IPS-NIHi11 (cell line): ENCODE measurements around the gene HDGF.

Experiments
- DNase-seq: peaks from one replicate; pipeline ENCODE4 v3.0.0; 2012; ENCODE audit warnings: mixed read lengths, low spot score

Gene HDGF

DNA sequence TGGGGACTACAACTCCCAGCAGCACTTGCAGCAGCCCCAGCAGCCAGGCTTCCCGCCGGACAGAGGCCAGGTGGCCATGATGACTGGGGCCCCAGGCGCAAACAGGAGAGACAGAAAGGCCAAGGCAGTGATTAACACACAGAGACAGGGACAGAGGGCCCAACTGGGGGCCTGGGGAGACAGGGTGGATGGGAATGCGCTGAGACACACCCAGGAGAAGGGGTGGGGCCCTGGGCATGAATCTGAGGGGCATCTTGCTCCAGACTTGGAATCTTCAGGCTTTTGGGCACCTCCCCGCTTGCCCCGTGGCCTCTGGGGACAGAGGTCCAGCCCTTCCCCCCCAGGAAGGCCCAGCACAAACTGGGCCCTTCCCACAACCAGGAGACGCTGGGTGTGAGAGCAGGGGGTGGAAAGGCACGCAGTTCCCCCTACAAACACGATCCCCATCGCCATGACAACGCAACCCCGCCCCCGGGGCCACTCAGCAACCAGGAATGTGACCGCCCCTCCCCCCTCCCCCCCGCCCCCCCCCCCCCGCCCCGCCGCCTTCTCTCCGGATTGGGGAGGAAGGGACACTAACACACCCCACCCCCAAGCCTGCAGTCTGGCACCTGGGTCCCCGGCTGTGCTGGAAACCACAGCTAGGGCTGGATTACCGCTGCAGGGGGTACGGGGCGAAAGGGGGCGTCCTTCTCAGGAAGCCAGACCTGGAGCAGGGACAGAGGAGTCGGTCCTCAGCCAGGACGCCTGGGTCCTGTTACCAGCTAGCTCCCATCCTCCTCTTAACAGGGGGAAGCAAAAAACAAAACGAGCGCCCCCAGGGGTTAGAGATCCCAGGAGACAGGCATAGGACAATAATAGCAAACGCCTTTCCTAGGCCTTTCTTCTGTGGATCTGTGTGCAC, 4.5 kb downstream of the HDGF start:
- peak; percentile 77 for DNase-seq

- DNase-seq, result no peak
These were observed 5.1 kb downstream of the HDGF start for GRCh38 chr1:156746406-156746727.

- DNase-seq, result no peak
These were observed 5.6 kb downstream of the HDGF start for GRCh38 chr1:156745881-156746280.

DNA sequence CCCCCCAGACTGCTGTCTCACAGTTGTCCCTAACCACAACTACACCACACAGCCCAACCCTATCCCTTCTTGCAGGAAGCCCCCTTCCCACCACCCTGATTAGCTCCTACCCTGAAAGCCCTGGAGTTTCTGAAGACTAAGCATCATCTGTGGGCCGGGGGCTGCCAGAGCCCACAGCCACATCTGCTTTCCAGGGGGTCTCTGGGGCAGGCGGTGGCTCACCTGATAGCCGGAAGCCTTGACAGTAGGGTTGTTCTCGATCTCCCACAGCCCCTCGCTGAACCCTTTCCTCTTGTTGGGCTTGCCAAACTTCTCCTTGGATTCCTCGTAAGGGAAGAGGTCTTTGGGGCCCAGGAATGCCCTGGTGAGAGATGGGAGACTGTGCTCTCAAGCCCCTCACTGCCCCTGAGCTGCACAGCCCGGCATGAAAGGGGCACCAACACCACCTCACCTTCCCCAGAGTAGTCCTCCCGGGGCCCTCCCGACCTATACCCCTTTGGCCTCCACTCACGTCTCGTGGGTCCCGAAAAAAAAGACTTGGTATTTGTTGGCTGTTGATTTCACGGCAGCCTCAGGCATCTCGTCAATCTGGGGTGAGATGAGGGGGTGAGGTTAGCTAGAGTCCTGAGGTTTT, 6.6 kb downstream of the HDGF start:
- DNase-seq, result no peak

DNA sequence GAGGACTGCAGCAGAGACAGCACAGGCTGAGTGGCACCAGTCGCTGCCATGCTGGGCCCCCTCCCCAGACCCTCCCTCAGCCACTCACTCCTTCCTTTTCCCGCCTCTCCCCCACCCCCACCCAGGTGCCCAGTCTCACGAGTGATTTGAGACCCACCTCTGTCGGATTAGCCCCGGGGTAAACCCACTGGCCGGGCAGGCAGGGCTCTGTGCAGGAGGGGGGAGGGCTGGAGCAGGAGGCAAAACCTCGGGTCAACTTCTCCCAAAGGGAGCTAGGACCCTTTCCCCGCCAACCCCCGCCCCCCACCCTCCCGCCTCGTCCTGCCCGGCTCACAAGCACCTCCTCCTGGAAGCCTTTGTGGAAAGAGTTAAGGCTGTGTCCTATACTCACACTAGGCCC, 7.1 kb downstream of the HDGF start:
- no peak for DNase-seq

- DNase-seq, result no peak
These were observed 7.8 kb downstream of the HDGF start for GRCh38 chr1:156743367-156744302.

GRCh38 chr1:156742801-156743200, 8.7 kb downstream of the HDGF start:
- no peak for DNase-seq

- no peak for DNase-seq
These were observed 9.5 kb downstream of the HDGF start for GRCh38 chr1:156742017-156742416.

- no peak for DNase-seq
These were observed 9.9 kb downstream of the HDGF start for GRCh38 chr1:156741481-156741983.

DNA sequence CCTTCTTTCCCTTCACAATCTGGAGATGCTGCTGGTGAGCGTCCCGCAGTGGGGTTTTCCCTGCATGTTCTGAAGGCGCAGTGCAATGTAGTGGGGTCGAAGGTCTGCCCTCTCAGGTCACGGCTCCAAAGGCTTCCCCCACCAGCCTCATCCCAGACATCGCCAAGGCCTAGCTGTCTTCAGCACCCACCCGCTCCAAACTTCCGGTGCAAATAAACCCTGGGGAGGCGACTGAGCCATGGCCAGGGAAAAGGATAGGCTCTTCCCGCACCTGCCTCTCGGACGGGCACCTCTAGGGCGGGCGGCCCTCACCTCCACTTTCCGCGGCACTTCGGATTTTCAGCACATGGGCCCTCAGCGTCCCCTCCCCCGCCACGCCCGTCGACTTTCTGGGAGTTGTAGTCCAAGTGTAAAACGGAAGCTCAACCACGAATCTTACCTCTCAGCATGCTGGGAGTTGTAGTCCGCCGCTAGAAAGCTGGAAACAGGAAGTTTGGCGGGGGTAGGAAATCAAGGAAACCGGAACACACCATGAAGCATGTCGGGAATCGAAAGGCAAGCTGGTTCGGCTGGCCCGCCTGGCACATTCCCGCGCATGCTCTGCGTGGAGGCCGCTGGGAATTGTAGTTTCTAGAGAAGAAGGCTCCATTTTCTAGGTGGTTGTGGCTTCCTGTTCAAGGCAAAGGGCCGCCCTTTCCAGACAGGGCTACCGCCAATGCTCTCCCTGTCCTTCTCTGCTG, 10.6 kb downstream of the HDGF start, which contains the start of gene MRPL24:
MRPL24 (minus strand) TSS at position 348 of the 740 bp plus-strand sequence. CDS start 2,384 bp downstream, outside the sequence.
- DNase-seq, result peak; percentile 86

DNA sequence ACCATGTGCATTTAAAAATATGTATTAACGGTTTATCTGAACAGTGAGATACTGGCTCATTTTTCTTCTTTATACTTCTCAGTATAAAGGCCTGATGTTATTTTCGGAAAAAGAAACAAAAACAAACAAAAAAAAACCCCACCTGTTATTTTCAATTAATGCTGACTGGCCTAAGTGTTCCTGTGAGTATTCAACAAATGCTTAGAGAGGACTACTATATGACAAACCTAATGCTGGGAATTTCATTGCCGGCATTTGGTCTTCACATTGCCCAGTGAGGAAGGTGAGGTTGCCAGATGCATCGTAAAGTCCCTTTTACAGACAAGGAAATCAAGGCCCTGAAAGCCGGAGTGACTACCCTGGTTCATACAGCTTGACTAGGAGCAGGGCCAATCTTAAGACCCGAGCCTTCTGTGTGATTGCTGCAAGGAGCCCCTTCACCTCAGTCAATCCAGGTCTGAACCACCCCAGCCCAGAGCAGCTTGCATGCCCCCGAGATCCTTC, 11.2 kb downstream of the HDGF start:
- no peak for DNase-seq

GRCh38 chr1:156738916-156739315, 12.6 kb downstream of the HDGF start:
- no peak for DNase-seq

DNA sequence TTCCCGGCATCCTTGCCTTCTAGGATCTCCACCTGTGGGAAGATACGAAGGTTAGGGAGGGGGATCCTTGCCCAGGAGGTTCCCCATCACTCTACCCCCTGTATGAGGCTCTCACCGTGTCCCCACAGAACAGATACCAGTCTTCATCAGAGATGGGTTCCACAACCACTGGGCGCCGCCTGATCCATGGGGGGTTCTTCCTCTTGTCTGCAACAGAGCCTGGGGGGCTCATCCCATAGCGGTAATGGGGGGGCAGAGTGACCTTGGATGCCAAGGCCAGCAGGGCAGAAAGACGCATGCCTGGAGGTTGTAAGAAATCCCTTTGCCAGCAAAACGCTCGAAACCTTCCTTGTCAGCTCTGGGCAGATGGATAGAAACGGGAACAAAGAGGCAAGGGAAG, 13.1 kb downstream of the HDGF start:
- no peak for DNase-seq

GRCh38 chr1:156733989-156734584, 17.4 kb downstream of the HDGF start:
- no peak for DNase-seq

GRCh38 chr1:156728599-156729462, 22.6 kb downstream of the HDGF start, which contains the start of gene ISG20L2:
Gene ISG20L2 (minus strand): TSS chr1:156728766. CDS start chr1:156727652, 1,114 bp downstream.
- DNase-seq, result peak; percentile 92

DNA sequence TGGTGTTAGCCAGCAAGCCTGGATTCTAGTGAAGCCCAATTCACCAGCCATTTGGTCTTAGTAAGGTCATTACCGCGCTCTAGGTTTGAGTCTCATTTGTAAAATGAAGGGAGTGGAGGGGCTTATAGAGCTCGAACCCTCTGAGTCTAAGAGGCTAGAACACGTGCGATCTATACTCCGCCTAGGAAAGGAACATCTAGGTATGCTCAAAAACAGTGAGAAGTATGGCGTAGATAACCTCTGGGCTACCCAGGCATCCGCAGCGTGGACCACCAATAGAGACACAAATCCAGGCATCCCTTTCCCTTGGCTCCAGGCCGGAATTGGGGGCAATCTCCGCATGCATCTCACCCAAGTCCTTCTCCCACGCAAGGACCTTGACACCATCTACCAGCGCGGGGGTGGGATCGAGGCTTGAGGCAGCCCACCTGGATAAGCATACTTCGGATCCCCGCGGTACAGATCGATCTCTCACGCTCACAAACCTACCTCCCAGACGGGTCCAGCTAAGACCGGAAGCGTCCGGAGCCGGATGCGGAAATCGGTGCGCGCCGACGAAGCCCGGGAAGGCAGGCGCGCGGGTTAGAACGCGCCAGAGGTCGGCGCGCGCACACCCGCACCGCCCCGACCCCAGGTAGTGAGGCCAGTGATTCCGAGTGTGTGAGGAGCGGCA, 23.4 kb downstream of the HDGF start, which contains the start of gene METTL25B:
METTL25B (plus strand) TSS at position 544 of the 673 bp plus-strand sequence. CDS start 636 bp downstream, outside the sequence.
- peak; percentile 82 for DNase-seq

DNA sequence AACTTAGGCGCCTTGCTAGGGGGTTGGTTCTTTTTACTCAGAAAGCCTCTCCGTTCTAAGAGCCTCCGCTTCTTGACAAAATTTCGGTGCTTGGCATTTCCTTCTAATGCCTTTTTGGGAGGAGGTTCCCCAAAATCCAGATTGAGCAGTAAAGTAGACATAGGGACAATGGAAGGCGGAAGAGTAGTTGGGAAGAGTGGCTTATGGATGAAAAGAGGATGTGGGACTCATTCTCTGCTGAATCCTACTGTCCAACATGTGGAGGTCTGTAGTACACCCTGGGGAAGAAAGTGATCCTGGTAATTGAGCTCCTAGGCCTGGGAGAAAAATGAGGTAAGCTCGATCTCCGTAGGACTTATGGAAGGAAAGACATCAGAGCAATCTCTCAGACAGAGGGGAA, 24.0 kb downstream of the HDGF start:
- no peak for DNase-seq

- DNase-seq, result no peak
These were observed 24.8 kb downstream of the HDGF start for GRCh38 chr1:156726549-156727226.
